Skeletal muscle tissue (tissue), 4 donors: ENCODE data around the gene SGCE. TPM values are rescaled to one million over a fixed set of nuclear protein-coding genes. Genes with fewer than 3 reads are reported as not detected.

ENCODE experiments used
- H3K27ac ChIP-seq: one replicate; pipeline ENCODE4 v1.7.0; 2013; ENCODE audit warnings: mild to moderate bottlenecking, low read depth, low read length, inconsistent platforms
- H3K27me3 ChIP-seq, 3 donors: one replicate each; pipeline ENCODE4 v1.7.0; 2013; ENCODE audit warnings: low read length in 3 of 3; ENCODE audit not compliant: control insufficient read depth in 3 of 3, insufficient read depth in 3 of 3
- H3K36me3 ChIP-seq, 3 donors: one replicate each; pipeline ENCODE4 v1.7.0; 2013; ENCODE audit warnings: low read length in 3 of 3; ENCODE audit not compliant: control insufficient read depth in 3 of 3, insufficient read depth in 3 of 3
- H3K4me1 ChIP-seq, 3 donors: one replicate each; pipeline ENCODE4 v1.7.0; 2013; ENCODE audit warnings: low read length in 3 of 3, mild to moderate bottlenecking in 3 of 3; ENCODE audit not compliant: control insufficient read depth in 3 of 3, insufficient read depth in 3 of 3
- H3K4me3 ChIP-seq, 3 donors: one replicate each; pipeline ENCODE4 v1.7.0; 2013; ENCODE audit warnings: low read length in 3 of 3
- H3K9ac ChIP-seq, 3 donors: one replicate each; pipeline ENCODE4 v1.7.0; 2013; ENCODE audit warnings: low read length in 3 of 3, mild to moderate bottlenecking in 3 of 3, moderate library complexity in 2 of 3, low read depth in 1 of 3
- H3K9me3 ChIP-seq, 3 donors: one replicate each; pipeline ENCODE4 v1.7.0; 2013; ENCODE audit warnings: low read length in 3 of 3; ENCODE audit not compliant: control insufficient read depth in 3 of 3
- total RNA-seq: library from RNA; depleted of rRNA; stranded (reverse); fragments of >200 nt; gene quantifications from one replicate; pipeline ENCODE4 v1.2.3, GENCODE V29; 2014
- donor health status: Osteomylitis.

Gene SGCE
- total RNA-seq, 1 donor from 2014 or later, result 184 TPM

- H3K27me3 ChIP-seq, result no peaks in the 10 kb centered on the region
- H3K36me3 ChIP-seq, result no peaks in the 10 kb centered on the region
- H3K9me3 ChIP-seq, result no peaks in the 10 kb centered on the region
- H3K9ac ChIP-seq, result no peak overlapping the region
- no peaks in the 10 kb centered on the region for H3K4me1 ChIP-seq
- no peak overlapping the region for H3K27ac ChIP-seq
- no peak overlapping the region for H3K4me3 ChIP-seq
Measured at GRCh38 chr7:94630855-94631254, 25.1 kb downstream of the SGCE start.

- Histone ChIP-seq H3K4me1 (peaks cover 7 to 10% (median 7%) of the 10 kb centered on the region in 3 donors), H3K27me3 (no peaks in the 10 kb centered on the region), H3K27ac (no peak overlapping the region), H3K4me3 (no peak overlapping the region), H3K36me3 (no peaks in the 10 kb centered on the region), H3K9me3 (no peaks in the 10 kb centered on the region), H3K9ac (no peak overlapping the region)
Measured at GRCh38 chr7:94623820-94624219, 32.1 kb downstream of the SGCE start.

- peaks cover 7 to 18% (median 7%) of the 10 kb centered on the region in 3 donors for H3K4me1 ChIP-seq
- no peak overlapping the region for H3K9ac ChIP-seq
- no peaks in the 10 kb centered on the region for H3K36me3 ChIP-seq
- no peaks in the 10 kb centered on the region for H3K9me3 ChIP-seq
- no peak overlapping the region for H3K4me3 ChIP-seq
- peak overlapping the region; percentile 92 for H3K27ac ChIP-seq
- H3K27me3 ChIP-seq, result no peaks in the 10 kb centered on the region
Measured at GRCh38 chr7:94621120-94621519, 34.8 kb downstream of the SGCE start.

GRCh38 chr7:94620703-94621118, 35.2 kb downstream of the SGCE start:
- Histone ChIP-seq H3K9me3 (no peaks in the 10 kb centered on the region), H3K4me1 (peaks cover 7 to 22% (median 7%) of the 10 kb centered on the region in 3 donors), H3K27ac (peak overlapping the region; percentile 92), H3K36me3 (no peaks in the 10 kb centered on the region), H3K27me3 (no peaks in the 10 kb centered on the region), H3K9ac (no peak overlapping the region), H3K4me3 (no peak overlapping the region)

GRCh38 chr7:94618126-94618525, 37.8 kb downstream of the SGCE start:
- Histone ChIP-seq H3K4me3 (no peak overlapping the region), H3K36me3 (no peaks in the 10 kb centered on the region), H3K27me3 (no peaks in the 10 kb centered on the region), H3K4me1 (peaks cover 7 to 25% (median 7%) of the 10 kb centered on the region in 3 donors), H3K9ac (peak overlapping the region in 1 of 3 donors; percentile 15), H3K27ac (no peak overlapping the region), H3K9me3 (no peaks in the 10 kb centered on the region)

GRCh38 chr7:94616855-94617254, 39.1 kb downstream of the SGCE start:
- H3K4me1 ChIP-seq, result peaks cover 7 to 25% (median 7%) of the 10 kb centered on the region in 3 donors

GRCh38 chr7:94615666-94616065, 40.3 kb downstream of the SGCE start:
- Histone ChIP-seq H3K9me3 (no peaks in the 10 kb centered on the region), H3K4me1 (peaks cover 0 to 16% (median 0%) of the 10 kb centered on the region in 3 donors), H3K27me3 (no peaks in the 10 kb centered on the region), H3K9ac (no peak overlapping the region), H3K4me3 (no peak overlapping the region), H3K27ac (no peak overlapping the region), H3K36me3 (no peaks in the 10 kb centered on the region)

More at GRCh38 chr7:94616855-94617254, 39.1 kb downstream of the SGCE start:
- no peak overlapping the region for H3K4me3 ChIP-seq
- no peak overlapping the region for H3K9ac ChIP-seq
- H3K9me3 ChIP-seq, result no peaks in the 10 kb centered on the region
- H3K27ac ChIP-seq, result no peak overlapping the region
- no peaks in the 10 kb centered on the region for H3K27me3 ChIP-seq
- H3K36me3 ChIP-seq, result no peaks in the 10 kb centered on the region

- Histone ChIP-seq H3K4me3 (no peak overlapping the region), H3K27ac (no peak overlapping the region), H3K9ac (no peak overlapping the region), H3K27me3 (no peaks in the 10 kb centered on the region), H3K36me3 (no peaks in the 10 kb centered on the region), H3K9me3 (no peaks in the 10 kb centered on the region), H3K4me1 (peaks cover 0 to 7% (median 0%) of the 10 kb centered on the region in 3 donors)
Measured at GRCh38 chr7:94612661-94613060, 43.3 kb downstream of the SGCE start.

GRCh38 chr7:94612253-94612652, 43.7 kb downstream of the SGCE start:
- H3K9ac ChIP-seq, result no peak overlapping the region
- no peak overlapping the region for H3K27ac ChIP-seq
- no peak overlapping the region for H3K4me3 ChIP-seq
- peaks cover 0 to 7% (median 0%) of the 10 kb centered on the region in 3 donors for H3K4me1 ChIP-seq
- H3K9me3 ChIP-seq, result no peaks in the 10 kb centered on the region
- no peaks in the 10 kb centered on the region for H3K36me3 ChIP-seq
- no peaks in the 10 kb centered on the region for H3K27me3 ChIP-seq

GRCh38 chr7:94609561-94609960, 46.4 kb downstream of the SGCE start:
- H3K27me3 ChIP-seq, result no peaks in the 10 kb centered on the region
- H3K27ac ChIP-seq, result no peak overlapping the region
- H3K9ac ChIP-seq, result no peak overlapping the region

More at GRCh38 chr7:94609561-94609960, 46.4 kb downstream of the SGCE start:
- H3K4me1 ChIP-seq, result no peaks in the 10 kb centered on the region
- H3K36me3 ChIP-seq, result no peaks in the 10 kb centered on the region
- H3K9me3 ChIP-seq, result no peaks in the 10 kb centered on the region
- H3K4me3 ChIP-seq, result no peak overlapping the region
